GM23338 (cell line): ENCODE data around the gene C14orf180. TPM values are rescaled to one million over a fixed set of nuclear protein-coding genes. Genes with fewer than 3 reads are reported as not detected.

Experiments used
- ETS1 ChIP-seq: IDR thresholded peaks from 2 replicates; pipeline ENCODE4 v1.6.1; 2016; ENCODE audit warnings: antibody characterized with exemption
- JUNB ChIP-seq: IDR thresholded peaks from one replicate; pipeline ENCODE4 v1.6.1; 2016; ENCODE audit warnings: antibody characterized with exemption; ENCODE audit not compliant: unreplicated experiment
- NANOG ChIP-seq: IDR thresholded peaks from 2 replicates; pipeline ENCODE4 v1.6.1; 2016; ENCODE audit warnings: antibody characterized with exemption, borderline replicate concordance
- POLR2AphosphoS5 ChIP-seq: IDR thresholded peaks from 2 replicates; pipeline ENCODE4 v1.6.1; 2016; ENCODE audit warnings: antibody characterized with exemption, low read depth
- ZNF331 ChIP-seq: fragments of 250-450 bp; sonication (Bioruptor Pico); IDR thresholded peaks from 2 replicates; pipeline ENCODE4 v1.5.0; 2020; ENCODE audit warnings: low read depth, mild to moderate bottlenecking, moderate library complexity
- ZNF462 ChIP-seq: fragments of 250-450 bp; sonication (Bioruptor Pico); IDR thresholded peaks from 2 replicates; pipeline ENCODE4 v1.5.0; 2020; ENCODE audit warnings: mild to moderate bottlenecking, moderate library complexity
- polyA plus RNA-seq: library from polyadenylated mRNA; unstranded; fragments of >200 nt; fragmentation: Nextera tagmentation; extraction: Ambion mirVana; gene quantifications from 2 replicates; pipeline ENCODE4 v1.2.1, GENCODE V29; 2016
- total RNA-seq: library from RNA; depleted of rRNA; stranded (reverse); fragments of >200 nt; shearing (Covaris generic); gene quantifications from 2 replicates; pipeline ENCODE4 v1.2.3, GENCODE V29; 2014
- TF ChIP-seq, protein P1 (sequence below), 2 experiments: fragments of 200-600 bp in 1 of 2; sonication (generic) in 1 of 2; conservative IDR thresholded peaks; 2 replicates each; pipeline versions ENCODE4 v1.5.1 to v1.6.1; 2016 to 2017; ENCODE audit warnings: antibody characterized with exemption in 2 of 2, low read depth in 2 of 2, mild to moderate bottlenecking in 2 of 2, moderate library complexity in 1 of 2

Gene C14orf180
- total and polyA plus RNA-seq, 2 experiments from 2014 or later: not detected

GRCh38 chr14:104561124-104561557, 18.4 kb upstream of the C14orf180 start (continued):
- TF ChIP-seq ZNF462 (no peak), JUNB (no peak), NANOG (no peak), ZNF331 (CRISPR knock-in tag) (no peak), ETS1 (no peak), POLR2AphosphoS5 (no peak)
- TF ChIP-seq, protein P1, sequence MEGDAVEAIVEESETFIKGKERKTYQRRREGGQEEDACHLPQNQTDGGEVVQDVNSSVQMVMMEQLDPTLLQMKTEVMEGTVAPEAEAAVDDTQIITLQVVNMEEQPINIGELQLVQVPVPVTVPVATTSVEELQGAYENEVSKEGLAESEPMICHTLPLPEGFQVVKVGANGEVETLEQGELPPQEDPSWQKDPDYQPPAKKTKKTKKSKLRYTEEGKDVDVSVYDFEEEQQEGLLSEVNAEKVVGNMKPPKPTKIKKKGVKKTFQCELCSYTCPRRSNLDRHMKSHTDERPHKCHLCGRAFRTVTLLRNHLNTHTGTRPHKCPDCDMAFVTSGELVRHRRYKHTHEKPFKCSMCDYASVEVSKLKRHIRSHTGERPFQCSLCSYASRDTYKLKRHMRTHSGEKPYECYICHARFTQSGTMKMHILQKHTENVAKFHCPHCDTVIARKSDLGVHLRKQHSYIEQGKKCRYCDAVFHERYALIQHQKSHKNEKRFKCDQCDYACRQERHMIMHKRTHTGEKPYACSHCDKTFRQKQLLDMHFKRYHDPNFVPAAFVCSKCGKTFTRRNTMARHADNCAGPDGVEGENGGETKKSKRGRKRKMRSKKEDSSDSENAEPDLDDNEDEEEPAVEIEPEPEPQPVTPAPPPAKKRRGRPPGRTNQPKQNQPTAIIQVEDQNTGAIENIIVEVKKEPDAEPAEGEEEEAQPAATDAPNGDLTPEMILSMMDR (conservative IDR thresholded peaks at IDR 0.05; ENCODE audit: low read depth in 2 of 2): no peak
